Thyroid gland (tissue), 4 donors: Measurements from ENCODE around the gene POFUT1.

Experiments used
- CTCF ChIP-seq, 6 experiments: fragments of 200-600 bp in 3 of 6; fragments of 450-650 bp in 3 of 6; sonication (generic) in 3 of 6; IDR thresholded peaks; one replicate each; pipeline ENCODE4 v1.5.1; 2016 to 2019; ENCODE audit warnings: antibody characterized with exemption in 6 of 6, mild to moderate bottlenecking in 2 of 6, inconsistent platforms in 1 of 6, moderate library complexity in 1 of 6
- POLR2A ChIP-seq, 2 donors: fragments of 450-650 bp; IDR thresholded peaks; one replicate each; pipeline ENCODE4 v1.6.1; 2017; ENCODE audit warnings: antibody characterized with exemption in 2 of 2, mild to moderate bottlenecking in 2 of 2, moderate library complexity in 1 of 2

GRCh38 chr20:32271620-32272019 is 63.9 kb downstream of the POFUT1 start:
- TF ChIP-seq CTCF (IDR thresholded peaks at IDR 0.05) (no peak), POLR2A (IDR thresholded peaks at IDR 0.05) (no peak)
